ENCODE measurements around the gene CACNA1S.

The CACNA1S gene

DNA sequence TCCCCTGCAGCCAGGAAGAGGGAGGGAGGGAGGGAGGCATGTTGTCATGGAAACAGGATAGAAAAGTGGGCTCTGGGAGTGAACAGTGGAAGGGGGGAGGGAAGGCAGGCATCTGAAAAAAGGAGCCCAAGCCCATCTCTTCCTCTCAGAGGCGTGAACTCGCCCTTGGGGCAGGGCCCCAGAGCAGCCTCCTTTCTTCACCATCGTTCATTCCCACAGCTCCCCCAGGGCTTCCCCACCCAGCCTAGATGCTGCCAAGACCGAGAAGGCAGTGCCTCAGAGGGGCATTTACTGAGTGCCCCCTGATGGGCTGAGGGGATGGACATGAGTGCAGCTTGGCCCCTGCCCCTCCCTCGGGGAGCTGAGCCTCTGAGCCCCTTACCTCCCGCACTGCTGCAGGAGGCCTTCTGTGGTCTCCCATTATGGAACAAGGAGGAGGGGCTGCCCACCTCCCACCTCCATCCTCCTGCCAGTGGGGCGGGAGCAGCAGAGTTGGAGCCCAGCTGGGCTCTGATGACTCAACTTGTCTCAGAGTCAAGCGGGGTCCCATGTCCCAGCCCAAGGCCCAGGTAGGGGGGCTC, 49.6 kb downstream of the CACNA1S start:
- no peak for DNase-seq (ENCODE audit: low spot score)

- DNase-seq (ENCODE audit: low spot score), result no peak
Measured at GRCh38 chr1:201061886-201062285, 50.3 kb downstream of the CACNA1S start.

- DNase-seq (ENCODE audit: low spot score), result no peak
Measured at GRCh38 chr1:201061049-201061448, 51.2 kb downstream of the CACNA1S start.

GRCh38 chr1:201060586-201060985, 51.6 kb downstream of the CACNA1S start:
- no peak for DNase-seq (ENCODE audit: low spot score)

- no peak for DNase-seq (ENCODE audit: low spot score)
Measured at GRCh38 chr1:201059871-201060555, 52.2 kb downstream of the CACNA1S start.

DNA sequence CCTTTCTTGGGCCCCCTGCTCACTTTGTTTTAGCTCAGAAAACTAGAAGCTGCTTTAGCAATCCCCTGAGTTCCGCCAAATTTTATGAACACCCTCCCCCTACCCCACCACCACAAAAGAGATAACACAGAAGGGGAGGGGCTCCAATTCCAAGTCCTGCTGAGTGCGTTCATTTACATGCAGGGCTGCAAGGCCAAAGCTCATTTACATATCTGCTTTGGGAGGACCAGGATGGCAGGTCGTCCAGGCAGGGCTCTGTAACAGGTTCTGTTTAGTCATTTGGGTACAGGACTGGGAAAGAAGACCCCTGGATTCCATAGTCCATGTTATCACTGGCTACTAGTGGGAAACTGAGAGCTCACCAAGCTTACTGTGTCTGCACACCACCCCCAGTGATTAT, 52.8 kb downstream of the CACNA1S start:
- no peak for DNase-seq (ENCODE audit: low spot score)

DNA sequence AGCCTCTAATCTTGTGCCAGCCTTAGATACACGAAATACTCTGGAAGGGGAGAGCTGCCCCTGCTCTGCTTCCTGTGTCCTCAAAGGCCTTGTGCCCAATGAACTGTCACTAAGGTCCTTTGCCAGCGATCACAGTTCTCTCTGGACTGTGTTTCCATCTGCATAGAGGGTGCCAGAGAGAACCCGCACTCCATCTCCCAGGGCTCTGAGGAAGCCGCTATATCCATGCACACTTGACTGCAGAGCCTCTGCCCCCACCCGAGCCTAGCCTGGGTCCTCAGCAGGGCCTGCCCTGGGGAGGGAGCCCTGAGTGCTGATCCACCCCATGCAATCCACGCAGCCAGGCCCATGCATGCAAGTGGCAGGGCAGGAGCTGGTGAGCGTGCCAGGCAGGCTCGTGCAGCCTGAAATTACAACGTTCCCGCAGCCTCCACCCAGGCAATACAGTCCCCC, 58.1 kb downstream of the CACNA1S start:
- DNase-seq (ENCODE audit: low spot score), result no peak

- DNase-seq (ENCODE audit: low spot score), result no peak
Measured at GRCh38 chr1:201053155-201053860, 58.9 kb downstream of the CACNA1S start.

- no peak for DNase-seq (ENCODE audit: low spot score)
Measured at GRCh38 chr1:201051399-201051798, 60.8 kb downstream of the CACNA1S start.

DNA sequence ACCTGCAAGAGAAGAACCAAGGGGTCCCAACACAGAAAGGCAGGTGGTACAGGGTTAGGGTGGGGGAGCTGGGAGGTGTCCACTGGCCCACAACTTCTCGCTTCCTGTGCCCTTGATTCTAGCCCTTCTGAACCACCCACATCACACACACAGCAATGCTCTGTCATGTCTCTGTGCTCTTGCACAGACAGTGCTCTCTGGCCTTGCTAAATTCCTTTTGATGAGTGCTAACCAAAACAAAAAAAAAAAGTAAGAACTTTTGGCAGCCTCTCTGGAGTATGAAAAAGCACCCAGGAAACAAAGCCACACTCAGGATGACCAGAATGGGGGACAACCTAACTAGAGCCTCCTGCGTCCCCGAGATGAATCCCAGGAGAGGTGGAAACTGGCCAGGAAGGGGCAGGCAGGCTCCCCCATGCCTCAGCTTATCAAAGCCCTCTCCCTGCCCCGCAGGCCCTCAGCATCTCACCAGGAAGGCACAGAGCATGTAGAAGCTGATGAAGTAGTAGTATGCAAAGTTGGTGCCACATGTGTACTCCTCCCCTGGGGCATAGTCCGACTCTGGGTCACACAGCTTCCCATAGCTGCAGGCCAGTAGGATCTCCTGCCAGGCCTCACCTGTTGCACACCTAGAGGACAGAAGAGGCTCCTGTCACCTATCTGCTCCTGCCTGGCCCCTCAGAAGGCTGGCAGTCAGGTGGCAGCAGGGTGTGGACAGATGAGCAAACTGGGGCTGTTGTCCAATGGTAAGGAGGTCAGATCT, 61.5 kb downstream of the CACNA1S start:
- DNase-seq (ENCODE audit: low spot score), result no peak

GRCh38 chr1:201049248-201049831, 62.9 kb downstream of the CACNA1S start:
- DNase-seq (ENCODE audit: low spot score), result no peak

GRCh38 chr1:201048521-201048920, 63.7 kb downstream of the CACNA1S start:
- DNase-seq (ENCODE audit: low spot score), result no peak

DNA sequence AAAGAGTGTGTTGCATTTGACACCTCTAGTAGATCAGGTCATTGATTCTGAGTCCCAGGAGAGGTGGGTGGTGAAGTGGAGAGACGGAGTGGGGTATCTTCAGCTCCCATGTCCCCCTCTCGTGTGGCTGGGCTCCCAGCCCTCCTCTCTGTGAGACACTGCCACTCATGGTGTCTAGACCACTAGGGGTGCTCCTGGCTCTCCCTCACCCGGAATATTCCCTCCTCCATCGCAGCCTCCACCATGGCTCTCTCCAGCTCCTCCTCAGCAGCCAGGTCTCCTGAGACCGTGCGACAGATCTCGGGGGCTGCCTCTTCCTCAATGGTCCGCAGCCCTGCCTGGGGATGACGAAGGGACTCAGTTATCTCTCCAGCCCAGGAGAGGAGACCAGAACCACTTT, 68.1 kb downstream of the CACNA1S start:
- DNase-seq (ENCODE audit: low spot score), result no peak

GRCh38 chr1:201042779-201043461, 69.3 kb downstream of the CACNA1S start:
- peak; percentile 82 for DNase-seq (ENCODE audit: low spot score)

DNA sequence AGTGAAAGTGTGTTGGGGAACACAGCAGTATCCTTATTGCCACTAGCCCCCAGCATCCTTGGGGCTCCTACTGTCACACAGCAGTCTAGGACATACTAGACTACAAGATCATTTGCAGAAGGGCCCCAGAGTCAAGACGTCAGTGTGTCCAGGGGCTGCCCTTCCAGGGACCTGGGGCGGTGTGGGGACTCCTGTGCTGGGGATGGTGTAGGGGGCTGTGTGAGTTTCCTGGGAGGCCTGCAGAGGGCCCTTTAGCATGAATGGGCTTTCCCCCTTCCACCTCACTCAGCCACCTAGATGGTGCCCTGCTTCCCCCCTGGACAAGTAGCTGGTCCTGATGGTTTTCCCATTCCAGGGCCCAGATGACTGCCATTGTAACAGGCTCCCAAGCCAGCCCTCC, 71.2 kb downstream of the CACNA1S start:
- no peak for DNase-seq (ENCODE audit: low spot score)

DNA sequence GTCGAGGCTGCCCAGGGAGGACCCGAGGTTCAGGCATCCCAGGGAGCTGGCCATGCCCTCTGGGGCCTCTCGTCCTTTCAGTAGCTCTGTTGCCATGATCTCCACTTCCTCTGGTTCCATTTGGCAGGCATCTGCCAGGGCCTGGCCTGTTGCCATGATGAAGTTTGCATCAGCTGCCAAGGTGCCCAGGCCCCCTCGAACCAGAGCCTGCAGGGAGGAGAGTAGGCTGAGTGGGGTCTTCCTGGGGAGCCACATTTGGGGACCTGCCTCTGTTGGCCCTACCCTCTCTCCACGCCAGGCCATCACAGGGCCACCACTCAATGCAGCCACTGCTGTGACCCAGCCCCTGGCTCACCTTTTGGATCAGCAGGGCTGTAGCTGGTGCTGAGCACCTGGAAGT, 72.3 kb downstream of the CACNA1S start:
- DNase-seq (ENCODE audit: low spot score), result no peak

GRCh38 chr1:201039418-201039817, 72.8 kb downstream of the CACNA1S start:
- no peak for DNase-seq (ENCODE audit: low spot score)

DNA sequence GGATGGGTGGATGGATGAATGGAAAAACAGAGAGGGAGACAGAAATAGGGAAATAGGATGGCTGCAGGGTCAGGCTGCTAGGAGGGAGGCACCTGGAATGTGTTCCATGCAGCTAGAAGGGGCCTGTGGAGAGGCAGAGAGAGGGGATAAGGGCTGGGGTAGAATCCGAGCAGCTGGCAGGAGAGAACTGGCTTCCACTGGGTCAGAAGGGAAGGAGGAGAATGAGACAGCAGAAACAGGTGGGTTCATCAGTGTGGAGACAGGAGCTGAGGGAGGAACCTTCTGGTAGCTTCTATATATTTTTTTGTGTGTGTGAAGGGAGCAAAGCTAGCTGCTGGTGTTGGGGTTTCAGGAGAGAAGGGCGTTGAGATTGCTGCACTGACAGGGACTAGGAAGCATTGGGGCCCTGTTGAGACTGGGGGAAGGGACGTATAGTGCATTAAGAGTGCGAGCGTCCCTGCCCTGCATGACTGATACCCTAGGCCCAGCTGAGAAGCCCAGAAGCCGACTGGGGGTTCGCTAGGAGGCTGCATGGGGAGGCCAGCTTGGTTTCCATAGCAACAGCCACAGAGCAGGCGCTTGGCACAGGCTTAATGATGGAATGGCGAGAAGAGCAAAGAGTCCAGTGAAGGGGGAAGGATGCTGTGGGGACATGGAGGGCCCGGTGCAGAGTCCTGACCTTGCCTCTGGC, 73.9 kb downstream of the CACNA1S start:
- DNase-seq (ENCODE audit: low spot score), result no peak

- no peak for DNase-seq (ENCODE audit: low spot score)
Measured at GRCh38 chr1:201036188-201036842, 75.9 kb downstream of the CACNA1S start.

DNA sequence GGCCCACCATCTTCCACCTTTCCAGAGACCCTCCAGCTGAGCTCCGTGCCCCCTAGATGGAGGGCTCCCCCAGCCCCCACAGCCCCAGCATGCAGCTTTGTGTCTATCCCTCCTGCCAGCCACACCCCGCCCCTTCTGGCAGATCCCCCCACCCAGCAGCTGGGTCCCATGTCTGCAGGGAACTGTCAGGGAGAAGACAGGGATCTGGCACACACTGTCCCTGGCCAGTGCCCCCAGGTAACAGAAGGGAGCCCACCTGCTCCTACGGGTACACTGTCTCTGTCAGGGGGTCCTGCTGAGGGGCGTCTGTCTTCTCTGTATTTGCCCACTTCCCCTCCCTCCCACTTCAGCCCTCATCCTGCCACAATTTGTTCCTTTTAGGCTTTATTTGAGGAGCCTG, 77.6 kb downstream of the CACNA1S start:
- no peak for DNase-seq (ENCODE audit: low spot score)
